ENCODE data around the gene SYAP1. TPM values are rescaled to one million over a fixed set of nuclear protein-coding genes. Genes with fewer than 3 reads are reported as not detected.

The SYAP1 gene
- total and polyA plus RNA-seq, 2 experiments from 2014 or later: 18.0 to 48.3 TPM

GRCh38 chrX:16797358-16797757 is 77.9 kb downstream of the SYAP1 start:
- Mint-ChIP-seq H3K27ac (no peak overlapping the region), H3K4me3 (no peak overlapping the region), H3K4me1 (no peaks in the 10 kb centered on the region), H3K9me3 (no peaks in the 10 kb centered on the region), H3K36me3 (ENCODE audit: low read depth) (peaks cover 40% of the 10 kb centered on the region), H3K27me3 (ENCODE audit: insufficient read depth, low read depth, poor library complexity) (no peaks in the 10 kb centered on the region)
- H3K79me2 ChIP-seq (replicated peaks; ENCODE audit: insufficient read depth): peaks cover 94% of the 10 kb centered on the region
- no peak overlapping the region for H3K4me3 ChIP-seq
- H3F3A ChIP-seq (replicated peaks; ENCODE audit: low read depth): no peaks in the 10 kb centered on the region
- no peak overlapping the region for H3K27ac ChIP-seq (ENCODE audit: low read depth)
- H3K36me3 ChIP-seq (ENCODE audit: insufficient read depth): peaks cover 4% of the 10 kb centered on the region; the same call in 1 of the 2 replicates
- DNase-seq (ENCODE audit: low spot score) (no peak), ATAC-seq (no peak)
- H3K9me2 ChIP-seq (ENCODE audit: insufficient read depth): no peaks in the 10 kb centered on the region
- TF ChIP-seq ETS1 (IDR thresholded peaks at IDR 0.05): no peak
- TF ChIP-seq REST (IDR thresholded peaks at IDR 0.05; ENCODE audit: unreplicated experiment): no peak
- TF ChIP-seq CREB1 (CRISPR knock-in tag; IDR thresholded peaks at IDR 0.05; ENCODE audit: low read depth): no peak
- TF ChIP-seq EZH2phosphoT487 (IDR thresholded peaks at IDR 0.05; ENCODE audit: unreplicated experiment): no peak
- H3K27me3 ChIP-seq (ENCODE audit: insufficient read depth): no peaks in the 10 kb centered on the region
- no peaks in the 10 kb centered on the region; the same call in 1 of the 2 replicates for H4K20me1 ChIP-seq (replicated peaks; ENCODE audit: insufficient read depth)
- H3K4me2 ChIP-seq: no peak overlapping the region
- H2AFZ ChIP-seq: no peak overlapping the region
- no peaks in the 10 kb centered on the region for H3K4me1 ChIP-seq (ENCODE audit: insufficient read depth)

GRCh38 chrX:16797841-16798240 is 78.4 kb downstream of the SYAP1 start:
- Histone ChIP-seq H4K20me1 (replicated peaks; ENCODE audit: insufficient read depth) (no peaks in the 10 kb centered on the region; the same call in 1 of the 2 replicates), H3K27me3 (ENCODE audit: insufficient read depth) (no peaks in the 10 kb centered on the region), H3K36me3 (ENCODE audit: insufficient read depth) (peaks cover 4% of the 10 kb centered on the region; the same call in 1 of the 2 replicates), H3K9me2 (ENCODE audit: insufficient read depth) (no peaks in the 10 kb centered on the region), H3K79me2 (replicated peaks; ENCODE audit: insufficient read depth) (peaks cover 94% of the 10 kb centered on the region), H2AFZ (no peak overlapping the region), H3K27ac (ENCODE audit: low read depth) (no peak overlapping the region), H3K4me2 (no peak overlapping the region), H3F3A (replicated peaks; ENCODE audit: low read depth) (no peaks in the 10 kb centered on the region), H3K4me1 (ENCODE audit: insufficient read depth) (no peaks in the 10 kb centered on the region), H3K4me3 (no peak overlapping the region)
- H3K4me1 Mint-ChIP-seq: no peaks in the 10 kb centered on the region
- no peaks in the 10 kb centered on the region for H3K9me3 Mint-ChIP-seq
- H3K36me3 Mint-ChIP-seq (ENCODE audit: low read depth): peaks cover 43% of the 10 kb centered on the region
- no peaks in the 10 kb centered on the region for H3K27me3 Mint-ChIP-seq (ENCODE audit: insufficient read depth, low read depth, poor library complexity)
- H3K27ac Mint-ChIP-seq: no peak overlapping the region
- DNase-seq (ENCODE audit: low spot score) (no peak), ATAC-seq (no peak)
- no peak overlapping the region for H3K4me3 Mint-ChIP-seq
- no peak for TF ChIP-seq ZNF331 (CRISPR knock-in tag; IDR thresholded peaks at IDR 0.05; ENCODE audit: low read depth)
- TF ChIP-seq EZH2 (IDR thresholded peaks at IDR 0.05; ENCODE audit: low read depth, unreplicated experiment): no peak
- no peak for TF ChIP-seq CTCF (conservative IDR thresholded peaks at IDR 0.05; ENCODE audit: low read depth in 2 of 2)
- TF ChIP-seq STAT1 (IDR thresholded peaks at IDR 0.05; ENCODE audit: unreplicated experiment): no peak
- TF ChIP-seq NANOG (IDR thresholded peaks at IDR 0.05; ENCODE audit: borderline replicate concordance): no peak
- no peak for TF ChIP-seq ETS1 (IDR thresholded peaks at IDR 0.05)
- no peak for TF ChIP-seq REST (IDR thresholded peaks at IDR 0.05; ENCODE audit: unreplicated experiment)
- TF ChIP-seq CREB1 (CRISPR knock-in tag; IDR thresholded peaks at IDR 0.05; ENCODE audit: low read depth): no peak
